Breast epithelium (tissue), 4 donors: Measurements from ENCODE around the gene MET. TPM values are rescaled to one million over a fixed set of nuclear protein-coding genes. Genes with fewer than 3 reads are reported as not detected.

Experiments used
- DNase-seq, 2 donors: peaks; one replicate each; pipeline ENCODE4 v3.0.0-alpha.2; 2019; ENCODE audit warnings: low spot score in 2 of 2
- H3K27ac ChIP-seq, 2 donors: fragments of 200-600 bp; sonication (generic) in 1 of 2; one replicate each; pipeline ENCODE4 v1.5.1; 2016 to 2019; ENCODE audit warnings: mild to moderate bottlenecking in 1 of 2
- H3K27me3 ChIP-seq, 2 donors: fragments of 200-600 bp; sonication (generic) in 1 of 2; one replicate each; pipeline versions ENCODE4 v1.5.1 to v1.6.0; 2017 to 2019; ENCODE audit warnings: control low read depth in 1 of 2, mild to moderate bottlenecking in 1 of 2
- H3K36me3 ChIP-seq: fragments of 200-600 bp; one replicate; pipeline ENCODE4 v1.5.1; 2019
- H3K4me1 ChIP-seq, 2 donors: fragments of 200-600 bp; sonication (generic); one replicate each; pipeline ENCODE4 v1.5.1; 2016 to 2019; ENCODE audit warnings: control low read depth in 1 of 2
- H3K4me3 ChIP-seq, 3 donors: fragments of 200-600 bp; sonication (generic); 1 replicate in 2 of 3; 2 replicates in 1 of 3; pipeline ENCODE4 v1.5.1; 2016 to 2019; ENCODE audit warnings: mild to moderate bottlenecking in 3 of 3, moderate library complexity in 2 of 3
- H3K9me3 ChIP-seq, 2 donors: fragments of 200-600 bp; sonication (generic) in 1 of 2; one replicate each; pipeline ENCODE4 v1.5.1; 2016 to 2019; ENCODE audit warnings: control low read depth in 1 of 2
- CTCF ChIP-seq, 3 donors: fragments of 450-650 bp; IDR thresholded peaks; one replicate each; pipeline ENCODE4 v1.5.1; 2016 to 2017; ENCODE audit warnings: antibody characterized with exemption in 3 of 3, mild to moderate bottlenecking in 3 of 3, moderate library complexity in 3 of 3
- POLR2A ChIP-seq: fragments of 450-650 bp; IDR thresholded peaks from one replicate; pipeline ENCODE4 v1.6.1; 2016; ENCODE audit warnings: antibody characterized with exemption, mild to moderate bottlenecking, moderate library complexity
- POLR2AphosphoS5 ChIP-seq, 3 donors: sonication (generic); formaldehyde crosslinking; IDR thresholded peaks; one replicate each; pipeline ENCODE4 v1.6.1; 2017; ENCODE audit warnings: antibody characterized with exemption in 3 of 3
- intact Hi-C: fragments of 100-400 bp; cut with DNase I; formaldehyde crosslinking; loops from one replicate; pipeline ENCODE4 v1.15.1; 2023; ENCODE audit warnings: low total_unique reads
- total RNA-seq, 3 donors: library from RNA; depleted of rRNA; stranded (reverse); fragments of >200 nt; gene quantifications; one replicate each; pipeline ENCODE4 v1.1.0, GENCODE V29; 2016

The MET gene
- total RNA-seq, 3 donors from 2014 or later: 25.8 to 85.6 (median 40.6) TPM

GRCh38 chr7:116824449-116824848, 152.5 kb downstream of the MET start:
- Histone ChIP-seq H3K36me3 (no peaks in the 10 kb centered on the region), H3K27me3 (no peaks in the 10 kb centered on the region), H3K27ac (no peak overlapping the region), H3K4me1 (no peaks in the 10 kb centered on the region), H3K9me3 (no peaks in the 10 kb centered on the region), H3K4me3 (no peak overlapping the region)
- no peak for DNase-seq
- intact Hi-C loops: no loop called here
- TF ChIP-seq CTCF (IDR thresholded peaks at IDR 0.05) (no peak), POLR2A (no peak), POLR2AphosphoS5 (IDR thresholded peaks at IDR 0.05) (no peak)

GRCh38 chr7:116828281-116828680, 156.3 kb downstream of the MET start:
- intact Hi-C loops: no loop called here
- DNase-seq: no peak
- TF ChIP-seq POLR2AphosphoS5 (IDR thresholded peaks at IDR 0.05) (no peak), POLR2A (no peak), CTCF (IDR thresholded peaks at IDR 0.05) (no peak)
- H3K27ac ChIP-seq: no peak overlapping the region
- H3K27me3 ChIP-seq: no peaks in the 10 kb centered on the region
- no peaks in the 10 kb centered on the region for H3K9me3 ChIP-seq
- no peaks in the 10 kb centered on the region for H3K4me1 ChIP-seq
- H3K36me3 ChIP-seq: no peaks in the 10 kb centered on the region
- no peak overlapping the region for H3K4me3 ChIP-seq

GRCh38 chr7:116829041-116829440, 157.0 kb downstream of the MET start:
- Histone ChIP-seq H3K27ac (no peak overlapping the region), H3K27me3 (no peaks in the 10 kb centered on the region), H3K4me1 (no peaks in the 10 kb centered on the region), H3K9me3 (no peaks in the 10 kb centered on the region), H3K4me3 (no peak overlapping the region), H3K36me3 (no peaks in the 10 kb centered on the region)
- intact Hi-C loops: no loop called here
- no peak for DNase-seq
- TF ChIP-seq POLR2AphosphoS5 (IDR thresholded peaks at IDR 0.05) (no peak), POLR2A (no peak), CTCF (IDR thresholded peaks at IDR 0.05) (no peak)

- Histone ChIP-seq H3K4me1 (no peaks in the 10 kb centered on the region), H3K27me3 (no peaks in the 10 kb centered on the region), H3K36me3 (no peaks in the 10 kb centered on the region), H3K4me3 (no peak overlapping the region), H3K27ac (no peak overlapping the region), H3K9me3 (no peaks in the 10 kb centered on the region)
- intact Hi-C loops: no loop called here
- TF ChIP-seq POLR2A (no peak), CTCF (IDR thresholded peaks at IDR 0.05) (no peak), POLR2AphosphoS5 (IDR thresholded peaks at IDR 0.05) (no peak)
- DNase-seq: no peak
These were observed 157.5 kb downstream of the MET start for GRCh38 chr7:116829493-116829892.

GRCh38 chr7:116832692-116833091, 160.7 kb downstream of the MET start:
- no peak overlapping the region for H3K27ac ChIP-seq
- no peak for DNase-seq
- intact Hi-C loops: loop anchor here (10.0 kb wide), 1 partner anchor 1708 kb away; no protein-coding TSS in a partner anchor
- no peaks in the 10 kb centered on the region for H3K27me3 ChIP-seq
- H3K4me3 ChIP-seq: no peak overlapping the region
- no peaks in the 10 kb centered on the region for H3K4me1 ChIP-seq
- no peaks in the 10 kb centered on the region for H3K9me3 ChIP-seq
- TF ChIP-seq POLR2A: no peak
- no peak for TF ChIP-seq POLR2AphosphoS5 (IDR thresholded peaks at IDR 0.05)
- TF ChIP-seq CTCF (IDR thresholded peaks at IDR 0.05): no peak
- H3K36me3 ChIP-seq: no peaks in the 10 kb centered on the region
